Stomach smooth muscle (tissue), 2 donors: ENCODE results near the gene HSPB7.
"Not testable (repeated sequence)": the region's sequence is repeated elsewhere in the genome, so short reads cannot be mapped to it uniquely, and the experiment has no call there.

Experiments
- H3K27ac ChIP-seq: one replicate; pipeline ENCODE4 v1.7.0; 2013; ENCODE audit warnings: mild to moderate bottlenecking, low read length, inconsistent platforms
- H3K27me3 ChIP-seq, 2 donors: one replicate each; pipeline ENCODE4 v1.7.0; 2013; ENCODE audit warnings: low read length in 2 of 2; ENCODE audit not compliant: insufficient read depth in 2 of 2, control insufficient read depth in 1 of 2
- H3K36me3 ChIP-seq, 2 donors: one replicate each; pipeline ENCODE4 v1.7.0; 2013; ENCODE audit warnings: low read length in 2 of 2; ENCODE audit not compliant: control insufficient read depth in 2 of 2, insufficient read depth in 2 of 2
- H3K4me1 ChIP-seq: one replicate; pipeline ENCODE4 v1.7.0; 2013; ENCODE audit warnings: low read length; ENCODE audit not compliant: control insufficient read depth, insufficient read depth
- H3K4me3 ChIP-seq, 2 donors: one replicate each; pipeline ENCODE4 v1.7.0; 2013; ENCODE audit warnings: low read length in 2 of 2
- H3K9ac ChIP-seq, 2 donors: one replicate each; pipeline ENCODE4 v1.7.0; 2013; ENCODE audit warnings: low read length in 2 of 2, mild to moderate bottlenecking in 1 of 2
- H3K9me3 ChIP-seq, 2 donors: one replicate each; pipeline ENCODE4 v1.7.0; 2013; ENCODE audit warnings: low read length in 2 of 2; ENCODE audit not compliant: control insufficient read depth in 2 of 2
- donor health status: healthy.
- donor health status: Pancreatic carcinoma.

The HSPB7 gene

DNA sequence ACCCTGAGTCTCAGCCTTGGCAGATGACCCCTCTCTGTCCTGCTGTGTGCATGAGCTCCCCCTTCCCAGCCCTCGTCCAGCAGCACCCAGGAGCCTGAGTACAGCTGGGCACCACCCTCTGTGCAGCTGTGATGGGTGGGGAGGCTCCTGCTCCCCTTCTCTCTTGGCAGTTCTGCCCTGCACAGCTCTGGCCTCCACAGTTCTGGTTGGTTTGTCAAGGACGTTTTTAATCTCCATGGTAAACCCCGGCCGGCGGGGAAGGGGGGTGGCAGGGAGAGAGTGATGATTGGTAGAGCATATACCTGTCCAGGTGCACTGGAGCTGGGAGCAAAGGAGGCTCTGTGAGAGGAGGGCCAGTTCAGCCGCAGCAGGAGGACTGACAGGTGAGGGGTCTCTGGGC, 3.8 kb upstream of the HSPB7 start, which contains the start of gene CLCNKA:
TSS of gene CLCNKA (plus strand) at position 356 of the 400 bp plus-strand sequence. CDS start 584 bp downstream, outside the sequence.
- Histone ChIP-seq H3K9ac (no peak within 1 kb of the TSS), H3K36me3 (no peaks in the 10 kb centered on the region), H3K4me1 (peaks cover 56% of the 10 kb centered on the region), H3K4me3 (no peak within 1 kb of the TSS), H3K27ac (peak within 1 kb of the TSS; percentile 60), H3K27me3 (no peaks in the 10 kb centered on the region), H3K9me3 (no peaks in the 10 kb centered on the region)

DNA sequence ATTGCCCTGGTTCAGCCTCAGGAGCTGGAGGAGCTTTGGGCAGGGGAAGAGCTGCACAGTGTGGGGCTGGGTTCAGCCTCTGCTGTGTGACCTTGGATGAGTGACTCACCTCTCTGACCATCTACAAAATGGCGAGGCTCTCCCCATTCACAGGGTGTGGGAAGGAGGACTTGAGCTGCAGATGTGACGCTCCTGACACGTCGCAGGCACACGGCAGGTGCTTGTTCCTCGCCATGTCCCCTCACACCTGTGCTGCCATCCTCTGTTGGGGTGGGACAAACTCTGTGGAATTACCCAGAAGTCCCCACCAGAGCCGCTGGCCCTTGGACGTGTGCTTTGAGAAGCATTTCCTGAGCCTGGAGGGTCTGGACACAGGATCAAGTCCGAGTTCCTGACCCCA, 3.0 kb upstream of the HSPB7 start:
- H3K4me1 ChIP-seq = peaks cover 64% of the 10 kb centered on the region
- peak overlapping the region in 1 of 2 donors; percentile 95 for H3K9ac ChIP-seq
- peak overlapping the region; percentile 98 for H3K27ac ChIP-seq

DNA sequence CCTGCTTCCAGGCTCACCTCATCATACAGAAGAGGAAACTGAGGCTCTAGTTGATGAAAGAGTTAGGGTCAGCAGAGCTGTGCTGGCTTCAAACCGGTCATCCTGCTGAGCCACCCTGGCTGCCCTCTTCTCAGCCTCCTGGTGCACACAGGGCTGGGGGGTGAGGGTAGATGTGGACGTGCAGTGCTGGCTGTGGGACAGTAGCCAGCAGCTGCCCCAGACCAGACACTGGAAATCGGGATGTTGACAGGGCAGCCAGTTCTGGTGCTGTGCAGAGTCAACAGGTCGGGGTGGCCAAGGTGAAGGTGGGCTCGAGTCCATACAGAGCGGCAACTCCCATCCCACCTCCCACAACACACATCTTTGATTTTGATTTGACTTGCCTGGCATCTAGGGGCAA, 2.5 kb upstream of the HSPB7 start:
- H3K27ac ChIP-seq = peak overlapping the region; percentile 98
- no peak overlapping the region for H3K4me3 ChIP-seq
- peaks cover 69% of the 10 kb centered on the region for H3K4me1 ChIP-seq
- peak overlapping the region; percentile 73 to 95 for H3K9ac ChIP-seq
- no peaks in the 10 kb centered on the region for H3K27me3 ChIP-seq
- H3K9me3 ChIP-seq = no peaks in the 10 kb centered on the region
- no peaks in the 10 kb centered on the region for H3K36me3 ChIP-seq

More for the DNA sequence above, 3.0 kb upstream of the HSPB7 start:
- H3K4me3 ChIP-seq, H3K36me3 ChIP-seq, H3K9me3 ChIP-seq, H3K27me3 ChIP-seq: not testable (repeated sequence)

DNA sequence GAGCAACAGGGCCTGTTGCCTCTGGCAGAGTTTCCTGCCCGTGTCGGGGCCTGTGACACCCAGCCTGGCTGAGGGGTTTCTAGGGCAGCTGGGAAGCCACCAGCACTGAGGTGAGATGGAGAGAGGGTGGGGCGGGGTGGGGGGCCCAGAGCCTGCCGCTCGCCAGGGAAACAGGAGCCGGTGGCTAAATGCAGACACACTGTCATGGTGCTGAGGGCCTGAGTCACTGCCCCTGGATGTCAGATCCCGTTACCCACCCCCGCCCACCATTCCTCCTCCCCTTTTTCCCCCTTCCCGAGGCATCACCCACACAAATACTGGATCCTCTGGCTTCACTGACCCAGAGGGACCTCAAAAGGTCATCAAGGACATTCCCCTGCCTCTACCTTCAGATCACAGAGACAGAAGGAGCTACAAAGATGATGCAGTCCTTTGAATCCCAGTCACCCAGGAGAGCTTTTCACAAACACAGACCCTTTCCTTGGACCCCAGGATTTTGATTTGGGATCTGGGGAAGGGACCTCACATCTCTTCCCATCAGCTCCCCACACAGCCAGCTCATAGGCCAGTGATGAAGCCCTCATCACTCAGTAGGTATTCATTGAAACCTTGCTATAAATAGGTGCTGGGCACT, 1.9 kb upstream of the HSPB7 start:
- Histone ChIP-seq H3K9ac (peak overlapping the region; percentile 85 to 95), H3K4me1 (peaks cover 75% of the 10 kb centered on the region)

DNA sequence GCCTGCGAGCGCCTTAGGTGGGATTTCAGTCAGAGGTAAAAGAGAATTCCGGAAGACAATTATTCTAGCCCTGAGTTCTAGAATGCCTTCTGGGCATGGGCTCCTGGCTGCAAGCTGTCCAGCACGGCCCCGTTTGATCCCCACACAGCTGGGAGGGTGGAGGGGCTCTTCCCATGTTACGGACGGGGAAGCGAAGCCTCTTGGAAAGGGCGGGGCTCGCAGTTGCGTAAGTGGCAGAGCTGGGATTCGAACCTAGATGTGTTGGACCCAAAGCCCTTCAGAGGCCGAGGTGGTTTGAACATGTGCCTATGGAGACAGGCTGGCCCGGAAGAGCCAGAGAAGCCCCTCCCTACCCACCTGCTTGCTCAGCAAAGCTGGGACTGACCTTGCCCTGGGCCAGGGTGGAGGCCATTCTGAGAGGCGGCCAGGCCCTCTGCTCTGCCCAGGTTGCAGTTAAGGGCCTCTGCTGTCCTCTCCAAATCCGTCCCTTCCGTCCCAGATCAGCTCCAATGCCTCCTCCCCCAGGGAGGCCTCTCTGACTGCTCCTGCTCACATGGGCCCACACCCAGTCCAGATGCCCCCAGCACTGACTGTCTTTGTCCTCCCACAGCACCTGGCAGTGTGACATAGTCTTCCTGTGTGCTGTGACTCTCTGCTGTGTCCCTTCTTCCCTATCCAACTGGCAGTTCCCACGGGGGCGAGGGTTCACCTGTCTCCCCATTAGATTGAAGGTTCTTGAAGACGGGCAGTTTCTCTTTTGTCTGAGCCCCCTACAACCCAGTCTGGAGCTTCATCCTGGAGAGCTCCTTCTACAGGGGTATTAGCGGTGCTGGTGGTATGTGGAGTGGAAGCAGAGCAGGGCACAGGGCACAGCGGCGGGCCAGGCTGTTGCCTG, 1.2 kb upstream of the HSPB7 start:
- Histone ChIP-seq H3K4me1 (peaks cover 82% of the 10 kb centered on the region), H3K9ac (peak overlapping the region; percentile 85 to 95), H3K4me3 (peak overlapping the region in 1 of 2 donors; percentile 84), H3K27ac (peak overlapping the region; percentile 98), H3K27me3 (no peaks in the 10 kb centered on the region), H3K36me3 (peaks cover 0 to 2% of the 10 kb centered on the region in 2 donors), H3K9me3 (no peaks in the 10 kb centered on the region)

More for the DNA sequence above, 1.9 kb upstream of the HSPB7 start:
- Histone ChIP-seq H3K36me3 (peaks cover 0 to 2% of the 10 kb centered on the region in 2 donors), H3K4me3 (peak overlapping the region in 1 of 2 donors; percentile 15), H3K27me3 (no peaks in the 10 kb centered on the region), H3K9me3 (no peaks in the 10 kb centered on the region), H3K27ac (peak overlapping the region; percentile 98)

DNA sequence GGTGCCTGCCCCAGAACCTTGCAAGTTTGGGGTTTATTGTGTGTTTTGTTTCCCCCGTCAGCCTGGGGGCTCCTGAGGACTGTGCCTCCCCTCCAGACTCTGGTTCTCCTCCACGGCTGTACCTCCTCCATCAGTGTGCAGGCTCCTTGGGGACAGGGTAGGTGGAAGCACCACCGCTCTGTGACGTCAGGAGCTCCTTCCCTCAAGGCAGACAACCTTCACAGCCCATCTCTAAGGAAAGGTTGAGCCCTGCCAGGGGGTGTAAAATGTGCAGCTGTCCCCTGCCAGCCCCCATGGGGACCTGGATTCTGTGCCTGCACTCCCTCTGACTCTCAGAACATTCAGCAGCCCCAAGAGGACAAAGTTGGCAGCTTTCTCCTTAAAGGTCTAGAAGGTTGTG, 465 bp upstream of the HSPB7 start:
- H3K9ac ChIP-seq = peak overlapping the region; percentile 85 to 95
- H3K27me3 ChIP-seq = no peaks in the 10 kb centered on the region
- peaks cover 0 to 2% of the 10 kb centered on the region in 2 donors for H3K36me3 ChIP-seq
- peak overlapping the region; percentile 50 to 84 for H3K4me3 ChIP-seq
- H3K9me3 ChIP-seq = no peaks in the 10 kb centered on the region
- peaks cover 87% of the 10 kb centered on the region for H3K4me1 ChIP-seq
- H3K27ac ChIP-seq = peak overlapping the region; percentile 98

DNA sequence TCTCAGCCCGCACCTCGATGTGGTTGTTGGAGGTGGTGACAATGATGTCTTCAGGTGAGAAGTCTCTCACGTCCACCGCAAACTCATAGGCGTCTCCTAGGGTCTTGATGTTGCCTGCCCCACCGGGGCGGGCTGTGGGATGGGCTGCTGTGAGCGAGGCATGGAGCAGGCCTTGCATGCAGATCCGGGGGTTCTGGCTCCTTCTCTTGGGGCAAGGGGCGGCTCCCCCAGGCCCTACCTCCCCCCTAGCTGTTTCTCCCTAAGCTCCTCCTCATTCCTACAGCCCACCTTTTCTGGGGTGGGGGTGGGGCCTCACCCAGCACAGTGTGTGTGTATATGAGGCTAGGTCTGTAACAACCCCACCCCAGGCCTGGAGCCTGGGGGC, 775 bp downstream of the HSPB7 start:
- peak overlapping the region; percentile 83 to 84 for H3K4me3 ChIP-seq

DNA sequence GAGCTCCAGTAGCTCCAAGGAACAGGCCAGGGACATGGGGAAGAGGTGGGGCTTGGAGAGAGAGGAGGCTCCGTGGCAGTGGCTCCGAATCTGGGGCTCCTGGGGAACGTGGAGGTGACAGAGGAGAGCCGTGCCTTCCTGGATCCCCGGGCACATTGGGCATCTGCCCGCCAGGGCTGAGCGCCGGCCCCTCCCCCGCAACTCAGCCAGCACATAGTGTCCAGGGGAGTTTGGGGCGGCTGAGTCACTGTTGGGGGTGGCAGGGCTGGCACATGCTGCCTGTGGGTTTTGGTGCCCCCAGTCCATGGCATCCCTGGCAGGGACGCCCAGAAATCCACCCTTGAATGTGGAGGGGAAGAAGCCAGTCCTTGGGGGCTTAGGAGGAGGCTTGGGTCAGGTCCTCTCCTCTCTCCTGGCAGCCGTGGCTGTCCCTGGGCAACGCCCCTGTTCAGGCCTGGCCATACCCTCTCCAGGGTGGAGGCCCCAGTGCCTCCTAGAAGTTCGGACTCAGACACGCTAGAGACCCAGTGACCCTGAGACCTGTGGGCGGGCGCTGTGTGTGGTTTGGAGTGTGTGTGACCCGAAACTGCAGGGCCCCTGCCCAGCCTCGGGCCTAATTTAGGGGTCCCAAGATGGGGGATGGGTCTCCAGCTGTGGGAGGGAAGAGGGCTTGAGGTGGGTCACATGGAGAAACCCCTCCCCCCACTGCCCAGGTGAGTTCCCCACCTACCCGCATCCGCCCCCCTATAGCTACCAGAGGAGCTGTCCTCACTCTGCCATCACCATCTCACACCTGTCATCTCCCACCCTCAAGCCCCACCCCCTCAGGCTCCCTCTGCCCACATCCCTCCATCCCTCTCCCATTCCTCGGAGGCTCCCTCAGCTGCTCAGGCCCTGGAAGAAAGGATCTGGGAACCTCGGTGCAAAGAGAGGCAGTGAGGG, 1.6 kb downstream of the HSPB7 start:
- Histone ChIP-seq H3K4me3 (peak overlapping the region; percentile 83 to 84), H3K27ac (peak overlapping the region; percentile 98), H3K36me3 (peaks cover 0 to 2% of the 10 kb centered on the region in 2 donors), H3K4me1 (peaks cover 89% of the 10 kb centered on the region), H3K9ac (peak overlapping the region; percentile 93 to 95), H3K27me3 (no peaks in the 10 kb centered on the region), H3K9me3 (no peaks in the 10 kb centered on the region)

More for the DNA sequence above, 775 bp downstream of the HSPB7 start:
- Histone ChIP-seq H3K36me3 (peaks cover 0 to 2% of the 10 kb centered on the region in 2 donors), H3K9me3 (no peaks in the 10 kb centered on the region), H3K27me3 (no peaks in the 10 kb centered on the region), H3K27ac (peak overlapping the region; percentile 98), H3K4me1 (peaks cover 94% of the 10 kb centered on the region), H3K9ac (peak overlapping the region; percentile 93 to 95)

DNA sequence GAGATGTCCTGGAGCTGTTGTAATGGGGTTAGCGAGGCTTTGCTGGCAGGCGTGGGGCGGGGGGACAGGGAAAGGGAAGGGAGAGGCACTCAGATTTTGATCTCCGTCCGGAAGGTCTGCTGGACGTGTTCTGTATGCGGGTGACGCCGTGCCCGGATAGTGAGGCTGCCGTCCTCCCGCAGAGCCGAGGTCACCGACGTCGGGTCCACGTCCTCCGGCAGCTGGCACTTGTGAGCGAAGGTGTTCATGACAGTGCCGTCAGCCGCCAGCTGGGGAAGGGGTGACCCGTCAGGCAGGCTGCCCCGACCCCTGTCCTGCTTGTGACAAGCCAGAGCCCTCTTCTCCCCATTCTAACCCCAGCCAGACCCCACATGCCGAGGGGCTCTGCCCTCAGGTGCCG, 2.4 kb downstream of the HSPB7 start:
- H3K9me3 ChIP-seq = no peaks in the 10 kb centered on the region
- H3K9ac ChIP-seq = peak overlapping the region; percentile 93 to 95
- peak overlapping the region; percentile 98 for H3K27ac ChIP-seq
- no peaks in the 10 kb centered on the region for H3K27me3 ChIP-seq
- peaks cover 86% of the 10 kb centered on the region for H3K4me1 ChIP-seq
- H3K36me3 ChIP-seq = peaks cover 0 to 2% of the 10 kb centered on the region in 2 donors
- H3K4me3 ChIP-seq = peak overlapping the region; percentile 83 to 84
